HG03060 (cell line): ENCODE results near the gene AMY1A.
"Not testable (repeated sequence)": the region's sequence is repeated elsewhere in the genome, so short reads cannot be mapped to it uniquely, and the experiment has no call there.

Experiments
- ATAC-seq: cut with Tn5 transposase; IDR thresholded peaks from one replicate; pipeline ENCODE4 v1.9.1; 2021; ENCODE audit warnings: low read depth, moderate number of reproducible peaks; ENCODE audit not compliant: unreplicated experiment

Gene AMY1A

DNA sequence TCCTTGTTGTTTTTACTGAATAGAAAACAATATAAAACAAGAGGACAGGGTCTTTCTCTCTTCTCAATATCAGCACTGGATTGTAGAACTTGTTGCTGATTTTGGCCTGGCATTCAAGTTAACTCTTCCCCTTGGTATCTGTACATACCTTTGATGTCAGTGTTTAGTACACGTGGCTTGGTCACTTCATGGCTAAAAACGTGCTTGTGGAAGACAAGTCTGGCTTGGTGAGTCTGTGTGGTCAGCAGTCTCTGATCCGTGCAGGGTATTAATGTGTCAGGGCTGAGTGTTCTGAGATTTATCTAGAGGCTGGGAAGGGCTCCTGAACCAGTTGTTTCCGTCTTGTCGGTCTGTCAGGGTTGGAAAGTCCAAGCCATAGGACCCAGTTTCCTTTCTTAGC is at the start of gene AMY1A:
Gene AMY1A (plus strand): TSS at position 301 of the 400 bp plus-strand sequence. CDS start 571 bp downstream, outside the sequence.
- not testable (repeated sequence) for ATAC-seq

DNA sequence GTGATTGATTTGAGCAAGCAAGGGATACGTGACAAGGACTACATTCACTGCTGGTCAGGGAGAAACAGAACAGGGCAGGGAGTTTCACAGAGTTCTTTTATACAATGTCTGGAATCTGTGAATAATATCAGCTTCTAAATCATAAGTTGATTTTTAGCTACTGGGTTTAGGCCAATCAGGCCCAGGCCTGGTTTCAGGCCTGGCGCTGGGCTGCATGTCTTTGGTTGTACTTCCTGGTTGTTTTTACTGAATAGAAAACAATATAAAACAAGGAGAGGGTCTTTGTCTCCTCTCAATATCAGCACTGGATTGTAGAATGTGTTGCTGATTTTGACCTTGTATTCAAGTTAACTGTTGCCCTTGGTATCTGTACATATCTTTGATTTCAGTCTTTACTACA is 39.2 kb upstream of the AMY1A start:
- no peak for ATAC-seq

DNA sequence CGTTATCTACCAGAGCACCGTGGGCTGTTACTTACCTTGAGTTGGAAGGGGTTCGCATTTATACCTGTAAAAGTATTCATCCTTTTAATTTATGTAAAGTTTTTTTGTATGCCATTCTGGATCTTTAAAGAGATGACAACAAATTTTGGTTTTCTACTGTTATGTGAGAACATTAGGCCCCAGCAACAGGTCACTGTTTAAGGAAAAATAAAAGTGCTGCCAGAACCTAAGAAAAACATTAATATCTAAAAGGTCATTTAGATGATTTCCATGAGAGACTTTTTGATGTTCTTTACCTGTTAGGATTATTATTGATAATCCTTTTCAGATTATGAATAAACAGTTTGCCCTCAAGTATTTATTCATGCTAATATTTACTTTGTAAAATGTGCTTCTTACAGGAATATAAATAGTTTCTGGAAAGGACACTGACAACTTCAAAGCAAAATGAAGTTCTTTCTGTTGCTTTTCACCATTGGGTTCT is 38.5 kb upstream of the AMY1A start, which contains the start of gene AMY2A:
Gene AMY2A (plus strand): TSS at position 434 of the 484 bp plus-strand sequence. CDS start 14 bp downstream, at position 448.
- not testable (repeated sequence) for ATAC-seq

DNA sequence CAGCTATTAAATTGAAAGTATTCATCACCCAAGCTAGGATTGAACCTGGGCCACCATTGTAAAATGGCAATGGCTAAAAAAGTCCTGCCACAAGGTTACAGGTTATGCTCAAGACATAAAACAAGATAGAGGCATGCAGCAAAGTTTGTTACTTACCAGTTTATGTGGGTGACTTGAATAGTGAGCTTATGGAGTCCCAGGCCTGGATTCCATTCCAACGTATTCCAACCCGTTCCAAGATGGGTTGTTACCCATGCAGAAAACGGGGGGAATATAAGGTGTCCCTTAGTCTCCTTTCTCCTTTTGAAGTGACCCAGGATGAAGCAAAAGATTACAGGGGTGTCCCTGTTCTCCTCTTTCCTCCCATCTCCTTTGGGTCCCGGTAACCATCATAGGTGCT is 28.1 kb upstream of the AMY1A start:
- not testable (repeated sequence) for ATAC-seq

DNA sequence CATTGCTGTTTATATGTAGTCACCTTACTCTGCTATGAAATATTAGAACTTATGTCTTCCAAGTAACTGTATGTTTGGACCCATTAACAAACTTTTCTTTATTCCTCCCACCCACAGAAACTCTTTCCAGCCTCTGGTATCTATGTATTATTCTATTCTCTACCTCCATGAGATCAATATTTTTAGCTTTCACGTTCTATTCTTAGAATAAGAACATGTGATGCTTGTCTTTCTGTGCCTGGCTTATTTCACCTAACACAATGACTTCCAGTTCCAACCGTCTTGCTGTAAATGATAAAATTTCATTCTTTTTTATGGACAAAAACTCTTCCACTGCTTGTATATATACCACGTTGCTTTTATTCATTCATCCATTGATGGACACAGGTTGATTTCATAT is 14.4 kb upstream of the AMY1A start:
- not testable (repeated sequence) for ATAC-seq

- not testable (repeated sequence) for ATAC-seq
Measured at GRCh38 chr1:103643908-103644307, 11.7 kb upstream of the AMY1A start.

DNA sequence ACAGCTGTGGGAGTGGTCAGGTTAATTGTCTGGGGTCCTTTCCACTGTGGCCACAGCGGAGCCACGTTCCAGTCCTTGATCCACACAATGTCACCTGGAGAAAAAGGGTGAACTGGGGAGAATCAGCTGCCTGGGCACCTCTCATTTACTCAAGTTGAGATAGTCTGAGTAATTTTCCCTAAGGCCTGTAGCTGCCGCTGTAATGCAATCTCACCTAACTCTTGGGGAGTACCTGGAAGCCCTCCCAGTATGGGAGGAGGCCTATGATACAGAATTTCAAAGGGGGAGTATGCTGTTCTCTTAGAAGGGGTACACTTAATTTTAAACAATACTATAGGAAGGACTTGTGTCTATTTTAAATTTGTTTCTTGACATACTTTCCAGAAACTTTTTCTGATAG is 5.3 kb upstream of the AMY1A start:
- not testable (repeated sequence) for ATAC-seq

- not testable (repeated sequence) for ATAC-seq
Measured at GRCh38 chr1:103650889-103651288, 4.7 kb upstream of the AMY1A start.

- ATAC-seq: not testable (repeated sequence)
Measured at GRCh38 chr1:103654133-103654532, 1.4 kb upstream of the AMY1A start.

DNA sequence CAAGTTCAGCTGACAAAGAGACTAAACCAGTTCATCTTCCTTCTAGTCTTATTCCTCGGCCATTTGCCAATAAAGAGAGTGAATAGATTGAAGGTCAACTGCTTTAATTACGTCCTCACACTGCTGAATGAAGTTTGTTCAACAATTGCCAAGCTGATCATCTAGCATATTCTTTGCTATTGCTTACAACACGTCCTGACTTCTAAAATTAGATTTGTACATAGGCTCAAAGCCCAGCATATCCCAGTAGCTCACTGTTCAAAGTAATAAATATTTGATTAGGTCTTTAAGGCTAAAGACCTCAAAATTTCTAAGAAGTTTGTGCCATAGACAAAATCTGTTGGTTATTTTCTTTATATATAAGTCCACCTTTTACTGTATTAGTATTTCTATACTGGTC is 20.8 kb downstream of the AMY1A start:
- ATAC-seq: not testable (repeated sequence)

DNA sequence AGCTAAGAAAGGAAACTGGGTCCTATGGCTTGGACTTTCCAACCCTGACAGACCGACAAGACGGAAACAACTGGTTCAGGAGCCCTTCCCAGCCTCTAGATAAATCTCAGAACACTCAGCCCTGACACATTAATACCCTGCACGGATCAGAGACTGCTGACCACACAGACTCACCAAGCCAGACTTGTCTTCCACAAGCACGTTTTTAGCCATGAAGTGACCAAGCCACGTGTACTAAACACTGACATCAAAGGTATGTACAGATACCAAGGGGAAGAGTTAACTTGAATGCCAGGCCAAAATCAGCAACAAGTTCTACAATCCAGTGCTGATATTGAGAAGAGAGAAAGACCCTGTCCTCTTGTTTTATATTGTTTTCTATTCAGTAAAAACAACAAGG is 40.5 kb downstream of the AMY1A start, which contains the start of gene AMY1B:
Gene AMY1B (minus strand): TSS at position 101 of the 400 bp plus-strand sequence. CDS start 571 bp downstream, outside the sequence.
- not testable (repeated sequence) for ATAC-seq

GRCh38 chr1:103697430-103697829 is 41.9 kb downstream of the AMY1A start:
- ATAC-seq: not testable (repeated sequence)

DNA sequence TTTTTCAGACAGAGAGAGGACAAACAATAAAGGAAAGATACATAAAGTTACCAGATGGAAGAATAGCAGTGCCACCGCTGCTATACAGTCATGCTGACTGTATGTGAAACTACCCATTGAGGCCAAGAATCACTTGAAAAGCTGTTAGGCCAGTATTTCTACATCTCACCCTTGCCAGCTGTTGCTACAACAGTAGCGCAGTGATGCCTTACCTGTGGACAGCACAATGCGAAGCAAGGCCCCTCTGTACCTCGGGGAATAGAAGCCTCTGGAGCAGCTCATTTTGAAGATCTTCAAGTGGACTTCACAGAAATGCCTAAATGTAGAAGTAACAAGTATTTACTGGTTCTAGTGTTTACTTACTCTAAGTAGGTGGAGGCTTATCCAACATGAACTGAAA is 45.1 kb downstream of the AMY1A start:
- ATAC-seq: not testable (repeated sequence)

GRCh38 chr1:103701256-103701655 is 45.7 kb downstream of the AMY1A start:
- ATAC-seq: not testable (repeated sequence)

DNA sequence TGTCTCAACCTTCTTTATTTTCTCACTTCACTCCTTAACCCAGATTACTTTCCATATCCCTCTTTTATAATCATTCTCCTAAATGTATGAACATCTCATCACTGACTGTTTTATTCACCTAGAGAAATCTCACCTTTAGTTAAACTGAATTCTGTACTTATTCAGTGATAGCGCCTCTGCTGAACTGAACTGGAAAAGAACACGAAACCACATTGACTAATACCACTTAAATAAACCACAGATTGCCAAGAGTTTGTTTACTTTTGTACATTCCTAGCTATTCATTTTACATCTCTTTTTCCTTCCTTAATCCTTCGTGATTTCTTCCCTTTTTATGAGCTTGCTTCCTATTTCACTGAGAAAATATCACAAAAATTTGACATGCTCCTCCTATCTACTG is 52.1 kb downstream of the AMY1A start:
- not testable (repeated sequence) for ATAC-seq

GRCh38 chr1:103710381-103710780 is 54.8 kb downstream of the AMY1A start:
- not testable (repeated sequence) for ATAC-seq
